ENCODE measurements around the gene KLHL40. TPM values are rescaled to one million over a fixed set of nuclear protein-coding genes. Genes with fewer than 3 reads are reported as not detected.
A peak's percentile ranks its signal among the peaks of the same experiment; 100 is the strongest.

The KLHL40 gene
- total and polyA plus RNA-seq, 12 donors, result 0.03 to 0.54 (median 0.11) TPM; not detected in 9

GRCh38 chr3:42735615-42736014 is 50.3 kb downstream of the KLHL40 start:
- DNase-seq, result no peak
- H3K4me3 ChIP-seq, result no peak overlapping the region
- no peaks in the 10 kb centered on the region for H3K36me3 ChIP-seq (replicated peaks in 1 of 2)
- TF ChIP-seq POLR2A (IDR thresholded peaks at IDR 0.05), result no peak
- no peak for TF ChIP-seq CTCF (IDR thresholded peaks at IDR 0.05)
- H3K27ac ChIP-seq, result no peak overlapping the region
- no peaks in the 10 kb centered on the region for H3K4me1 ChIP-seq (replicated peaks in 1 of 2)
- 90 to 97% (median 95%) methylated on average over 9 to 12 of the region's 12 CpGs for WGBS, 4 donors
- H3K9me3 ChIP-seq (replicated peaks in 1 of 3), result no peaks in the 10 kb centered on the region
- intact Hi-C loops (cut with DNase I), result no loop called here
- H3K27me3 ChIP-seq, result no peaks in the 10 kb centered on the region

- Histone ChIP-seq H3K27me3 (no peaks in the 10 kb centered on the region), H3K4me3 (no peak overlapping the region), H3K36me3 (replicated peaks in 1 of 2) (no peaks in the 10 kb centered on the region), H3K9me3 (replicated peaks in 1 of 3) (no peaks in the 10 kb centered on the region), H3K27ac (no peak overlapping the region), H3K4me1 (replicated peaks in 1 of 2) (no peaks in the 10 kb centered on the region)
- 43 to 70% (median 53%) methylated on average over 1 of the region's 1 CpG for WGBS, 4 donors
- TF ChIP-seq POLR2A (IDR thresholded peaks at IDR 0.05), result no peak
- TF ChIP-seq CTCF (IDR thresholded peaks at IDR 0.05), result no peak
- peak in 2 of 7 donors; percentile 15 to 45 for DNase-seq
- intact Hi-C loops (cut with DNase I), result no loop called here
Measured at GRCh38 chr3:42736081-42736480, 50.7 kb downstream of the KLHL40 start.

- no peak for DNase-seq
- no peaks in the 10 kb centered on the region for H3K36me3 ChIP-seq (replicated peaks in 1 of 2)
- intact Hi-C loops (cut with DNase I), result no loop called here
- H3K4me3 ChIP-seq, result no peak overlapping the region
- H3K27ac ChIP-seq, result no peak overlapping the region
- no peaks in the 10 kb centered on the region for H3K27me3 ChIP-seq
- H3K9me3 ChIP-seq (replicated peaks in 1 of 3), result no peaks in the 10 kb centered on the region
- no peaks in the 10 kb centered on the region for H3K4me1 ChIP-seq (replicated peaks in 1 of 2)
- WGBS, 4 donors, result 89 to 94% (median 92%) methylated on average over 6 of the region's 6 CpGs
- no peak for TF ChIP-seq POLR2A (IDR thresholded peaks at IDR 0.05)
- no peak for TF ChIP-seq CTCF (IDR thresholded peaks at IDR 0.05)
Measured at GRCh38 chr3:42736531-42736930, 51.2 kb downstream of the KLHL40 start.

GRCh38 chr3:42739401-42740158 is 54.2 kb downstream of the KLHL40 start:
- 73 to 80% (median 77%) methylated on average over 10 to 12 of the region's 12 CpGs for WGBS, 4 donors
- peak in 6 of 7 donors; percentile 27 to 71 (median 64) for DNase-seq
- no peaks in the 10 kb centered on the region for H3K9me3 ChIP-seq (replicated peaks in 1 of 3)
- TF ChIP-seq CTCF (IDR thresholded peaks at IDR 0.05) (no peak), POLR2A (IDR thresholded peaks at IDR 0.05) (no peak)
- H3K36me3 ChIP-seq (replicated peaks in 1 of 2), result no peaks in the 10 kb centered on the region
- intact Hi-C loops (cut with DNase I), result loop anchor here (5.0 to 10.0 kb wide), 2 partner anchors 77 to 155 kb away; partner anchors contain the start of gene SEC22C (in 1 of the 2)
- no peak overlapping the region for H3K4me3 ChIP-seq
- H3K4me1 ChIP-seq (replicated peaks in 1 of 2), result no peaks in the 10 kb centered on the region
- H3K27me3 ChIP-seq, result no peaks in the 10 kb centered on the region
- no peak overlapping the region for H3K27ac ChIP-seq
